Ovary (tissue), 3 donors: ENCODE data around the gene HDAC7.

Experiments
- CTCF ChIP-seq, 3 donors: fragments of 450-650 bp in 2 of 3; fragments of 200-600 bp in 1 of 3; IDR thresholded peaks; one replicate each; pipeline versions ENCODE4 v1.5.1 to v1.8.0; 2016 to 2022; ENCODE audit warnings: antibody characterized with exemption in 3 of 3, mild to moderate bottlenecking in 1 of 3
- EP300 ChIP-seq: sonication (generic); formaldehyde crosslinking; IDR thresholded peaks from one replicate; pipeline ENCODE4 v1.6.1; 2017; ENCODE audit warnings: antibody characterized with exemption
- POLR2A ChIP-seq: fragments of 450-650 bp; IDR thresholded peaks from one replicate; pipeline ENCODE4 v1.6.1; 2017; ENCODE audit warnings: antibody characterized with exemption, mild to moderate bottlenecking, moderate library complexity
- donor health status: DM: no; HTN: no; CAD: no.

- TF ChIP-seq CTCF (IDR thresholded peaks at IDR 0.05) (no peak), EP300 (no peak), POLR2A (no peak)
These were observed 1.7 kb downstream of the HDAC7 start for GRCh38 chr12:47818007-47818376.
